GM12875 (cell line): ENCODE measurements around the gene NR5A2.

Experiments
- H3K4me3 ChIP-seq: one replicate; pipeline ENCODE4 v1.5.1; 2011; ENCODE audit warnings: low read depth, low read length, control low read depth
- CTCF ChIP-seq: IDR thresholded peaks from 2 replicates; pipeline ENCODE4 v1.5.1; 2011; ENCODE audit warnings: low read depth, mild to moderate bottlenecking, control low read depth, inconsistent platforms, low read length, moderate library complexity, borderline replicate concordance; ENCODE audit not compliant: insufficient read depth

NR5A2 gene

GRCh38 chr1:200029035-200029821, 1.7 kb downstream of the NR5A2 start:
- H3K4me3 ChIP-seq, result peak overlapping the region; percentile 24
- TF ChIP-seq CTCF, result no peak

DNA sequence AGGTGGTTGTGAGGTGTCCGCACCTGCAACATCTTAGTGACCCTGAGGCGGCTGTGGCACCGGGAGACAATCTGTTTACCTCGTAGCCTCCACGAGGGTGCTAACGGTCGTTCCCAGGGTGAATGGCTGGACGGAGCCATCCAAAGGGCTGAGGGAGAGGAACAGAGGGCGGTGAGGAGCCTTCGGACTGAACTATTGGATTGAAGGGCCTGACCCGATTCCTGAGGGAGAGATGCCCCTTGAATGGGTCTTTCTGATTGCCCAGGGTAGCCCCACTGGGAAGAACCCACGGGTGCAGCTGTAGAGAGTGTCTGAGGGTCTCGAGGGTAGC, 2.3 kb downstream of the NR5A2 start:
- no peak for TF ChIP-seq CTCF
- no peak overlapping the region for H3K4me3 ChIP-seq

DNA sequence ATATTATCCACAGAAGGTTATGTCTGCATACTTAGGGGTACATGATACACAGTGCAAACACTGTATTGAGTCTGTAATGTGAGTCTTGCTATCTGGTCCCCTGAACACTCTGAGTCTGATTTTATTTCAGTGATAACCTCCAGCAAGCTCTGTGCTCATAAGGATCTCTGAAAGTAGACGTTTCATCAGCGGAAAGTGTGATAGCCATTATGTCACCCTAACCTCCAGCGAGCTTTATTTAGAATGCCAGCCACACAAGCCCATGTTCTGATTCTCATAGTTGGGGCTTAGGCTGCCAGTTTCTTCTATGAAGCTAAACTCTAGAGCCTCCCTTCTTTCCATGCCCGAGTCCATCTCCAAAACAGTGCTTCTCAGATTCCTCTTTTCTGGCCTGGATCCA, 3.3 kb downstream of the NR5A2 start:
- H3K4me3 ChIP-seq, result no peak overlapping the region
- no peak for TF ChIP-seq CTCF

GRCh38 chr1:200033511-200034261, 6.2 kb downstream of the NR5A2 start:
- H3K4me3 ChIP-seq, result no peak overlapping the region
- no peak for TF ChIP-seq CTCF

DNA sequence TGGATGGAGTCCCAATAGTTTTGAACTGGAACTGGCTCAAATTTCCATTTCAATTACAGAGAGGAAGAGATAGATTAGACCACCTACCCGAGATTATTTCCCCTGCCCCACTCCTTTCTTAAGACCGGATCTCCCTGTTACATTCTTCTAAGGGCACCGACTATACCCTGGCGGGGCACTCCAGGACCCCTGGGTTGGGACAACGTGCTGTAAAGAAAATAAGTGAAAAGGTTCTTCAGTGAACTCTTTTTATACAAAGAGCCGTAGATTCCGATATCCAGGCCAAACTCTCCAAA, 6.7 kb downstream of the NR5A2 start:
- no peak overlapping the region for H3K4me3 ChIP-seq
- no peak for TF ChIP-seq CTCF

DNA sequence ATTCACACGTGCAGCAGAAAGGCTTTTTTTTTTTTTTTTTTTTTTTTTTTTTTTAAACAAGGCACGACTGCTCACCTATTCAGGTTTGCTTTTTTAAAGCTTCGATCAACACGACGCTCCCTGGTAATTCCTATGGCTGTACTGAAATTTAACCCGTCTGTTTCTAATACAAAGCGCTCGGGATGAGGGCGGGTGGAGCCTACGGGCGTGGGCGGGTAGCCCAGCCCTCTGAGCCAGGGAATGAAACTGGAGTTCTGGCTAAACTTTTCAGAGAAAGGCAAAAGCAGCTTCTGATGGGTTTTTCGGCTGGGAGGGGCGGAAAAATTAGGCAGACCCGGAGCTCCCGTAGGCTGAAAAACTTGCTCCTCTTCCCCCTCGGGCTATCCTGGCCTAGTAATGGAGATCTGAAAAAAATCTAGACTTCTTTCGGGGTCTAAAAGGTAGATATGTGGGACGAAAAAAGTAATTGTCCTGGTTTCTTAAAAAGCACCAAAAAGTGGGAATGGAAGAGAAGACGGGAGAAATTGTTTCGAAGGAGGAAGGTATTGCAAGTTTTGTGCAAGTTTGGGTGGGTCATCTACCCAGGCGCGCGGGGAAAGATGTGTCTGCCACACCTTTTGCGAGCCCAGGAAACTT, 7.4 kb downstream of the NR5A2 start:
- no peak for TF ChIP-seq CTCF
- H3K4me3 ChIP-seq, result no peak overlapping the region
